Inflammatory macrophage treated with lipopolysaccharide for 4 hours (primary cell): Measurements from ENCODE around the gene PDZD8.

Source experiments
- DNase-seq: peaks from one replicate; pipeline ENCODE4 v3.0.0-alpha.2; 2020

Gene PDZD8

DNA sequence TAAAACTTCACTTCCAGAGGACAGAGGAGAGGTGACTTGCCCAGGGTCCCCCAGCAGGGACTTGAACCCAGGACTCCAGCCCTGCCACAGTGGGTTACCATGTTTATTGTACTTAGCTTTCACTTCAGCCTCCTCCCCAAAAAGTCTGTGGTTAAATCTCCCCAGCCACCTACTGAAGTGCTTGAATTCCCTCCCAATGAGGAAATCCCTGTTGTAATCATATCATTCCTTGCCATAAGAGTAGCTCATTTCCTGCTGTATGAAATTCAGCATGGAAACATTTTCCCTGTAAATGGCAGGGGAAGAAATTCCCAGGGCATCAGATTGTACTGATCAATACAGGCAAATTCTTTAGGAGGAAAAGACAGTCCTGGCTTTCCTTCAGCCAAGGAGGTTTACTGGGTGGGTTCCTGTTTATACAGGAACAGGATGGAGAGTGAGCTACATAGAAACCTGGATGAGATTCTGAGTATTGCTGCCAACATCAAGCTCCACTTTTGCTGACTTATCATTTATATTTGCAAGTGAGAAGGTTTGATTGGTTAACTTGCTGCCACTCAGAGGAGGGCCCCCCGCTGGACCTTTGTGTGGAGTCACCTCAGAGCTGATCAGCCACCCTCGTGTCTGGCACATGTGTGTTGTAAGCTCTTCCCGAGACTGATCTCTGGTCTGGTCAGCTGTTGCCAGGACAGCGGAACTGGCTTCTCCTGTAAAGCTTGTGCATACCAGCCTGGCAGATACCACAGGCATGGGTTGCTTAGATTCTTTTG, 16.4 kb upstream of the PDZD8 start:
- no peak for DNase-seq

DNA sequence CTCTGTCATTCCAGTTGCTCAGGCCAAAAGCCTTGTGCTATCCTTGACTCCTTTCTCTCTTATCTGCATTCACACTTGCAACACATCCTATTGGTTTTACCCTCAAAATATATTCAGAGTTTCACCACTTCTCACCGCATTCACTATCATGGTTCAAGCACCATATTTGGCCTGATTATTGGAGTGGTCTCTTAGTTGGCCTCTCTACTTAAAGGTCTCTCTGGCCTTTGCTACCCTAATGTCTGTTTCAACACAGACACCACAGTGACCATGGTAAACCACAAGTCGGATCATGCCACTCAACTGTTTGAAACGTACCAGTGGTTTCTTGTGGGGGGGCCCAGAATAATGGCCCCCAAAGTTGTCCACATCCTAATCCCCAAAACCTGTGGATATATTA, 15.2 kb upstream of the PDZD8 start:
- DNase-seq, result no peak

DNA sequence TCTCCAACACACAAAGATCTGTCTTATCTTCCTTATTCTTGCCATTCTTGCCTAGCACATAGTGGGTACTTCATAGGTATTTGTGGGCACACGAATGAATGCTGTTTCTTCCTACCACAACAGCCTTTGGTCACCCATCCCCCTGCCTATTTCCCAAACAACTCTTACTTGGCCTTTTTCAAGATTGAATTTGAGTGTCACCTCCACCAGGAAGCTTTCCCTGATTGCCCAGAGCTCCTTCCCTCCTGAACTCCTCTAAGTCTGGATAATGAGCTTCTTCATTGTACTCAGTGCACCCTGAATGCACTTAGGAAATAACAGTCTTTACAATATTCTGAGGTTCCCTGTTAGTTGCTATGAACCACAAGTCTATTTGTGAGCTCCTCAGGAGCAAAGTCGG, 11.6 kb upstream of the PDZD8 start:
- no peak for DNase-seq

DNA sequence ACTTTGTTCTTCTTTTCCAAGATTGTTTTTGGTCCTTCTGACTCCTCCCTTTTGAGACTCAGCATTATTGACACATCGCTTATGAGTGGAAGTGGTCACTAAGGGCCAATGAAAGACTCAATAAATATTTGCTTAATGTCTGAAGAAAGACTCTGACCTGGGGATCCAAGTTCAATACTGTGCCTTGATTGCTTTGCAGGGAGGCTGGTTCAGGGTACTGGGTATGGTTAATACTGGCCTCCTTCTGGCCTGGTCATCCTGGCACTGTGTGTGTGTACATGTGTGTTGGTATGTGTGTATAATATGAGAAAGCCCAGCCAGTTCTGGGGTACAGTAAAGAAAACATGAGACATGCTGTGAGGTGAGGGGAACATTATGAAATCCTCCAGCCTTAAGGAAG, 7.6 kb upstream of the PDZD8 start:
- no peak for DNase-seq

DNA sequence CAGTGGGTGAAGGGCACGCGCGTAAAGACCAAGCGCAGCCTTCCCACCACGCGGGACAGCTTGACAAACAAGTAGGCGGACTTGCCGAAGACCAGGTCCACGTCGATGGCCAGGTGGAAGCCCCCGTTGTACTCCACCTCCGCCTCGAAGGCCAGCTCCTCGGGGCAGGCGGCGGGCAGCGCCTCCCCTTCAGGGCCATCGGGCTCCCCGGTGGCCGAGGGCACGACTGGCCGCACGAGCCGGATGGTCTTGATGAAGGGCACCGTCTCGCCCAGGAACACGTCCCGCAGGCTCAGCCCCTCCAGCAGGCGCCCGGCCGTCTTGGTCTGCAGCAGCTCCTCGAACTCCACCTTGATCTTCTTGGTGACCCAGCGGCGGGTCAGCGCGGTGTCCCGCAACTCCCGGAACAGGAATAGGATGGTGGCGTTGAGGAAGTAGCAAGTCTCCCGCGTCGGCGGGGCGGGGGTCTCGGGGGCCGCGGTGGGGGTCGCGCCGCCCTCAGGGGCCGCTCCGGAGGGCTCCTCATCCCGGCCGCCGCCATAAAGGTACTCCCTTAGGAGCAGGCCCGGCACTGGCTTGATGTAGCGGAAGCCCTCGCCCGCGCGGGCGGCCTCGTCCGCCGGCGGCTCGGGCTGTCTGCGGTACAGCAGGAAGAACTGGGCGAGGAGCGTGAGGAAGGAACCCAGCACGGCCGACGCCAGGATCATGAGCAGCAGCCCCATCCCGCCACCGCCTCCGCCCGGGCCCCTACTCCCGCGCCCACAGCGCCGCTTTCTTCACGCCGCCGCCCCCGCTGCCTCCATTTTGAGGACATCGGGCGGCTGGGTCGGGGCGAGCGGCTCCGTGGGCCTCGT, 507 bp downstream of the PDZD8 start:
- DNase-seq, result peak; percentile 22

DNA sequence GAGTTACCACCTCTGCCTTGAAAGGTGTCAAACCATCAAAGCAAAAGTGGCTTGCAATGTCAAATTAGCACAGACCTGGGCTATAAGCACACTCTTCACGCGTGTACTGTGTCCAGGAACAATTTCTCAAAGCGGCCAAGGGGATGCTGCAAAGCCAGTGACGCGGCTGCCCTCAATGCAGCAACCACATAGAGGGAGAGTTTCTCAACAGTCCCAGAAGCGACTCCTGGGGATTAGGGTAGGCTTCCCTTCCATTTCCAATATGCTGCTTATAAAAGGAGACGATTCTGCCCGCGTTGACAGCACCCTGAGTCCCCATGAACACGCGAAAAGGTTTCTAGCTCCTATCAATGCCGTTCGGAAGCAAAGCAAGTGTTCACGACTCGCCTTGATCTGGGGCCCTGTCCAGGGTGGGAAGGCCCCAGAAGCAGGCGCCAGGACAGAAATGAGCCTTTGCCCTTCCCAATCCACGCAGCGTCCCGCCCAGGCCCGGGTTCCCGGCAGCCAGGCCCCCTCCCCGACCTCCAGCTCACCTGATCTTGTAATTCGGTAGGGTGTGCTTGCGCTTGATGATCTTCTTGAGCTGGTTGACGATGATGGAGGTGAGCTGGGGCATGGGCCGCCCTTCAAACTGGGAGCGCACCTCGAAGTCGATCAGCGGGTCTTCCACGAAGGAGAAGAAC, 1.3 kb downstream of the PDZD8 start:
- DNase-seq, result peak; percentile 59

DNA sequence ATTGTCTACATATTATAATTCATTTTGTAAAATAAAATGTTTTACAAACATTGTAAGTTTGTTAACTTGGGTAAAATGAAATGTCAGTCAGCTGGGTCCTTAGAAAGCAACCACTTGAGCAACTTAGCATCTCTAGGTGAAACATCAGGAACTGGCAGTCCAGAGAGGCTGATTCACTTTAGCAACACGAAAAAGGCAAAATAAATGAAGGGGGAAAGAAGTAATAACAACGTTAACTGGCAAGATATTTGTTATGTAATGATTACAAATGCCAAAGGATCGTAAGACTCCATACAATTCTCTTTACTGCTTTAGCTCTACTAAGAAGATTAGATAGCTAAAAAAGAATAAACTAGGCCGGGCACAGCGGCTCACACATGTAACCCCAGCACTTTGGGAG, 5.0 kb downstream of the PDZD8 start:
- no peak for DNase-seq

DNA sequence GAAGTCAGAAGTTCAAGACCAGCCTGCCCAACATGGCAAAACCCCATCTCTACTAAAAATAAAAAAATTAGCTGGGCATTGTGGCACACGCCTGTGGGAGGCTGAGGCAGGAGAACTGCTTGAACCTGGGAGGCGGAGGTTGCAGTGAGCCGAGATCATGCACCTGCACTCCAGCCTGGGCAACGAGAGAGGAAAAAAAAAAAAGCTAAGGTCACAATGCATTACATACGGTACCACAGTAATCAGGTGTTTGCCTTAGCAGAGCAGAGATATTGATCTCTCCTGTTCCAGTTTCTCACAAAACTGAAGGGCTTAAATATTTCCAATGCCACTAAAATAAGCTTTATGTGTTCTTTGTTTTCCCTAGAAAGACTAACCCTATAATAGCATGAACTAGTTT, 7.5 kb downstream of the PDZD8 start:
- DNase-seq, result no peak

DNA sequence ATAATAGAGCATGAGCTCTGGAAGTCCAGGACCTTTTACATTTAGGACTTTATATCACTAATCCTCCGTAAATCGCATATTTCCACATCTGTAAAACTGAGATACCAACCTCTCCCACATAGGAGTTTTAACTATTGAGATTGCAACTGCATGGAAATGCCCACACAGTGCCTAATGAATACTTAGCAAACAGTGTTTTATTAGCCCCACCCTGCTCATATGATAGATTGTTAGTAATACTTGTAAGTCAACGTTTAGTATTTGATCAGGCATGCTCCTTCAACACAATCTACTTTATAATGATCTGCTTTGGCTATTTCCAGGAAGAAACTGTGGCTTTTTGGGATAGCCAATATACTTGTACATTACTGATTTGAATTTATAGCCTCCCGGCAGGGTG, 8.5 kb downstream of the PDZD8 start:
- no peak for DNase-seq

DNA sequence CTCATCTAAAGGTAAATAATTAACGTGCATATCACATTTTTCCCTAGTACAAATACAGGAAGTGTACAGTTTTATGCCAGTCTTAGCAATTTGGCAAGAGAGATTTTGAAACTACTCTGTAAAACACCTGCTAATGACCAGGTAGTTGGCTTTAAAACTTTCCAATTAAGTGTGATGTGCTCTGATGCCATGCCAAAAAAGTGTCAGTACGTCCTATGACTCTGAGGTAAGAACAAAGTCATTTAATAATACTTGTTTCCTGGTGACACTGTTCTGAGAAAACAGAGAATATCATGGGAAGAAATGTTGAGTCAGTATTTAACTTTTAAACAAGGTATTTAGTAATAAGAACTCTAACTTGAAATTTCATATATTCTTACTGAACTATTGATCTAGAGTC, 9.6 kb downstream of the PDZD8 start:
- no peak for DNase-seq

DNA sequence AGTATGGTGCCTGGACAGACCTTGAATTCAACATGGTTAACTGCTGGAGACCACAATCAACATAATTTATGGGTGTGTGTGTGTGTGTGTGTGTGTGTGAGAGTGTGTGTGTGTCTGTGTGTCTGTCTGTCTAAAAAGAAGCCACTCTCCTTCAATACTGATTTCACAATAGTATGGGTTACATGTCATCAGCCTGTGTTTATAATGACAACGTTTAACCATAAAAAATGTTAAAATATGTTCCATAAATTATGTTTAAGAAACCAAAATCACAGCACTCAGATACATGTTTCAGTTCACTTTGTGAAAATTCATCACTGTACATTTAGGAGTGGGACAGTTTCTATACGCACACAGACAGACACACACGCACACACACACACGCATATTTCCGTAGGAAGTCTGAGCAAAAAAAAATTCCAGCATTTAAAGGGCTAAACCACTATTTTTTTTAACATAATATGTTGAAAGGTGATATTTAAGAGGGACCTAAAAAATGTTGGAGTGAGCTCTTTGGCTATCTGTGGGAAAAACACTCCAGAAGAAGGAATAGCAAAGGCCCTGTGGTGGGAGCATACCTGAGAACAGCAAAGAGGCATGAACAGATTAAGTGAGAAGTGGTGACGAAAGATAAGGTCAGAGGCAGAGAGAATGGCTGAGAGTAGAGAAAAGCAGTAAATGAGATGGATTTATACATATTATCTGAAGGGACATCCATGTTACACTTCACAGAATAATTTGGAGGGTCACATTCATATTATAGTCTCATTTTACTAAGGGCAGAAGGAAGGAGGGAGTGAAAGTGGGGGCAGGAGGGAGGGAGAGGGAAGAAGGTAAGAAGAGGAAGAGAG, 10.9 kb downstream of the PDZD8 start:
- peak; percentile 29 for DNase-seq

DNA sequence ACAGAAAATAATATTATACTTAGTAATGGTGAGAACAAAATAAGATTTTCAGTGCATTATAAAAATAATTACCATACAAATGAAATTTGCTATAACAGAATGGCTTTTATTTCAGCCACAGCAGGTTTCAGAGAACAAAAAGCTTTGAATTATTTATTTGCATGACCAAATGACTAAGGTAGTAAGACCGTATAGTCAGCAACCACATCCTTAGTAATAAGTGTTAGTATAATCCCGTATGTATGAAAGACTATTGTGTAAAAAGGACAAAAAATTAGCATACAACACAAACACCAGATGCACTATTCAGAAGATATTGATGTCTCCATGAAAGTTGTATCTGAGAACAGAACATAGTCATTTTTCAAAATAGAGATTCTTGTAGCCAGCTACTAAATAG, 12.2 kb downstream of the PDZD8 start:
- no peak for DNase-seq

DNA sequence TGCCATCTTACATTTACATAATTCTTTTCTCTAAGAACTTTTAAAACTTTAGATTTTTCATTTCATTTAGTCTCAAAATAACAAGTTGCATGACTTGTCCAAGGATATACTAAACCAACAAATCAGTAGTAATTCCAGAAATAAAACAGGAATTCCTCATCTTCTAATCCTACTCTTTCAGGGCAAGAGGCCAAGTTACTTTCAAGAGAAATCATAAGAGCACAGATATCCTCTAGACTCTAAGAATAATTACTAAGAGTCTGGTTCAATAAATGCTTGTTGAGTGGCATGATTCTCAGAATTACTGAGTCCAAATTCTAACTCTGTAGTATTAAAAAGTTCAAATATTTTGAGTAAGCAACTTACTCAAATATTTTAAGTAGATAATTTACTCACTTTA, 12.9 kb downstream of the PDZD8 start:
- no peak for DNase-seq

DNA sequence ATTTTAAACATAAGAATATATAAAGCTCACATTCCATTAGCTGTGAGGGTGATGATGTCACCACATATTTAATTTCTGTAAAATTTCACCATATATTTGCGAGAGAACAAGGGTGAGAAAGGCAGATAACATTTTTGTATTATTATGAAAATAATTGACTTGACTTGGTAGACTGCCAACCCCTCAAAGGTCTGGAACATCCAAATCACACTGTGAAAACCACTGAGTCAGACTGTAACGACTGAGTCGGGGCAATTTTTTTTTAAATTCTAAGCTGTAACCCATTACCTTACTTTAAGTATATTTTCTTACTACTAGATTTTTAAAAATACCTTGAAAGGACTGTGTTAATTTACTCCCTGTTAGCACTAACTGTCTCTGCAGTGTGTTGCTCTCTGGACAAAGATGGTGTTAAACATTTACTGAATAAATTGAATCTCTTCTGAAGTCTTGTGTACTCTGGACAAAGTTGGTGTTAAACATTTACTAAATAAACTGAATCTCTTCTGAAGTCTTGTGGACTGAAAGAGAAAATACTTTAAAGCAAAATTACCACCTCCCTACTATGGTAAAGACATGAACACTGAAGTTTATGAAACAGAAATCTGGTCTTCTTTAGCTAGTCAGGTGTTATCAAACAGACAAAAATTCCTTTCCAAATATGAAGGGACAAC, 14.1 kb downstream of the PDZD8 start:
- no peak for DNase-seq

DNA sequence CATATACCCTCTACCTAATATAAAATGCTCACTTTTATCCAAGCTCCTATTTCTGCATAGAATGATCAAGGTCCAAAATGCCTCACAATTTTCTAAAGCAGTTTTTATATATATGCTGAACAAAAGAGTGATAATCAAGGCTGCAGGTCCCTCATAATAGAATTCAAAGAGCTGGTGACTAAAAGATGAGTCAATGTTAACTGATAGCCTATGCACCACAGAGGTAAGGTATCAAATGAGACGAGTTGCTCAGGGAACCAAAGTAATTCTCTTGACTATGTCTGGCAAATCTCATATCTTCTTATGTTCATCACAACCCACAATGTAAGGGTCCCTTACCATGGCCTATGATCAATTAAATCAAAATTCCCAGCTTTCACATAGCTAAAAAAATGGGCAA, 15.2 kb downstream of the PDZD8 start:
- DNase-seq, result no peak

DNA sequence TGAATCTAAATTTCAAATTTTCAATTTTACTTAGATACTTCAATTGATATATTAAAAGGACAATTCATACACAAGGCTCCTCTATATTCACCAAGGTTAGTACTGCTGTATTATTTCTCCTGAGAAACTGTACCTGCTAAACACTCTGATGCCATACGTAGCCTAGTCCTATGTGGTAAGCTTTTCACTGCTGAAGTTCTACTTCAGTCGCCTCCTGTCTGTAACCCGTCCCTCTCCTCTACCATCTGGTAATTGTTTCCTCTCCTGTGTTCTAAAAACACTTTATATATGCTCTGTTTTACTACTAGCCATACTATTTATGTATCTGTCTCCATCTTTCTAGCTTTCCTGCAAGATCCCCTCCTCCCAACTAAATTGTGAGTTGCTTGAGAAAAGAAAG, 20.2 kb downstream of the PDZD8 start:
- DNase-seq, result no peak

DNA sequence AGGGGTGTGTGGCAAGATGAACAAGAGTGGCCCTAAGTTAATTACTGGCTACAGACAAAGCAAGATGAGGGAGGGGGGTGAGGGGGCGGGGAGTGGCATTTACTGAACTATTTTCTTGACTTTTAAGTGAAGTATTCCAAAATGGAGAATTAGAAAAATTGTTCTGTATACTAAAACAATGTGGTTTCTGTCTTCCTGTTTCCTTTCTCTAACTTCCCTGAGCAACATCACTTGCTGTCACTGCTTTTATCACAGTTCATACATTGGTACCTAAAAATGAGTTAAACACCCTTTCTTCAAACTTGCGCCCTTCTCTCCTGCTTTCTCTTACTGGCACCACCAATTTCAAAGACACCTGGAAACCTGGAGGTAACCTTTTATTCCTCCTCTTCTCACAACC, 21.6 kb downstream of the PDZD8 start:
- no peak for DNase-seq

DNA sequence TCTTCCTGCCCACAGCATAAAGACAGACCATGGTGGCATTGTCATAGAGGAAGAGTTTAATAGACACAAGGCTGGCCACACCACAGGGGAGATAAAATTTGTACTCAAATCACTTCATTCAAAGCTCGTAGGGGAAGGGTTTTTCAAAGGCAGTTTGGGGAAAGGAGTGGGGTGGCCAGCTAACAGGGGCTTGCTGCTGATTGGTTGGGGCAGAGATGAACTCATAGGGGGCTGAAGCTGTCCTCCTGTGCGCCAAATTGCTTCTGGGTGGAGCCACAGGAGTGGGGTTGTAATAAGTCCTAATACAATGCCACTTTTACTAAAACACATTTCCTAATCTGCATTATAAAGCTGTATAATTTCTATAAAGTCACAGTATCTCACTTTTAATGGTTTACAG, 22.5 kb downstream of the PDZD8 start:
- no peak for DNase-seq

DNA sequence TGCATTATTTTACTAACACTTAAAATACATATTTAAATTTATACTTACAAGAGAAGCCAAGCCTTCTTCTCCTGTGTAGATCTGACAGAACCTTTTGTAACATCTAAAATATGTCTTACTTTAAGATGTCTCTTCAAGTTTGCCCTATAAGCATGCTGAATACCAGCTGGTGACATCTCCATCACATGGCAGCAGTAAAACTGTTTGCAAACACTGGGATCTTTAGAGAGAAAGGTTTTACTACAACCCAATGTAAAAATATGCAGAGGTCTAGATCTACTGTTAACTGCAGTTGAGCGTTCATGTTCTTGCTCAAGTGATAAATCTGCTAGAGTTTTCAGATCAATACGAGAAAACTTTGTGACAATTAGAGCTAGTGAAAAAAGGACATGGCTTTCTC, 23.2 kb downstream of the PDZD8 start:
- no peak for DNase-seq

DNA sequence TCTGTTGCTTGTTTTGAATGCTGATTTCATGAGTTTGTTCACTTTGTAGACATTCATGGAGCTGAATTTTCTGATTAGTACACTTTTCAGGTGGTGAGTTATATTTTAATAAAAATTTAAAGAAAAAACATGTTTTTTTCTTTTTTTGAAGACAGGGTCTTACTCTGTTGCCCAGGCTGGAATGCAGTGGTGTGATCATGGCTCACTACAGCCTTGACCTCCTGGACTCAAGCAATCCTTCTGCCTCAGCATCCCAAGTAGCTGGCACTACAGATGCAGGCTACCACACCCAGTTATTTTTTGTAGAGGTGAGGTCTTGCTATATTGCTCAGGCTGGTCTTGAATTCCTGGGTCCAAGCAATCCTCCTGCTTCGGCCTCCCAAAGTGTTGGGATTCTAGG, 23.7 kb downstream of the PDZD8 start:
- DNase-seq, result no peak

DNA sequence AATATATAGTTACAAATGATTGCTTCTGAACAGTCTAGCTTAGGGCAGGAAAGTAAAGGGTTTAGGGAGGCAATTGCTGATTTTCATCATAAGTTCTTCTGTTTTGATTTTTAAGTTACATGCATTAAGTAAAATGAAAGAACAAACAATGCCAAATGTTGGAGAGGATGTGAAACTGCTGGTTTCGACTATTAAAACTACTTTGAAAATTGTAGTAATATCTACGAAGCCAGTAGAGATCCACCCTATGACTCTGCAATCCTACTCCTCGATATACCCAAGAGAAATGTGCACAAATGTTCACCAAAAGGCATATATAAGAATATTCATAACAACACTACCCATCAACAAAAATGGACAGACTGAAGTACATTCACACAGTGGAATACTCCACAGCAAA, 24.3 kb downstream of the PDZD8 start:
- peak; percentile 56 for DNase-seq

DNA sequence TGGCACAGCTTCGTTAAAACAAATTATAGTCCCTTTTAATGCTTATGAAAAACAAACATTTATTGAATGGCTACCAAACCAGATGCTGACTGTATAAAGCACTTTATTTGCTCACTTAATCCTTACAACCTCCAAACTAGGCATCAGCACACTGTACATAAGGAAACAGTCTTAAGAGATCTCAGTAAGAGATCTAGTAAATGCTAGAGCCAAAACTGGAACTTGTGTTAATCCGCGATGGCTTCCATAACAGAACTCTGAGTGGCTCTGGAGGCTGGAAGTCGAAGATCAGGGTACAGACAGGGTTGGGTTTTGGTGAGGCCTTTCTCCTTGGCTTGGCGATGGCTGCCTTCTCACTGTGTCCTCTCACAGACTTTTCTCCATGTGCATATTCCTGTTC, 27.0 kb downstream of the PDZD8 start:
- DNase-seq, result no peak
